HG03575 (cell line): Measurements from ENCODE around the gene SLC12A7.
"Not testable (repeated sequence)": the region's sequence is repeated elsewhere in the genome, so short reads cannot be mapped to it uniquely, and the experiment has no call there.

ENCODE experiments used
- ATAC-seq: cut with Tn5 transposase; IDR thresholded peaks from one replicate; pipeline ENCODE4 v1.9.1; 2021; ENCODE audit not compliant: unreplicated experiment, insufficient number of reproducible peaks, low FRiP score; ENCODE audit errors: extremely low read depth

Gene SLC12A7

GRCh38 chr5:1103093-1103492 is 8.8 kb downstream of the SLC12A7 start:
- ATAC-seq: no peak

- ATAC-seq: no peak
These were observed 9.7 kb downstream of the SLC12A7 start for GRCh38 chr5:1101961-1102713.

- no peak for ATAC-seq
These were observed 10.9 kb downstream of the SLC12A7 start for GRCh38 chr5:1100664-1101574.

GRCh38 chr5:1099926-1100663 is 11.8 kb downstream of the SLC12A7 start:
- ATAC-seq: no peak

- ATAC-seq: no peak
These were observed 12.8 kb downstream of the SLC12A7 start for GRCh38 chr5:1098986-1099597.

- not testable (repeated sequence) for ATAC-seq
These were observed 13.9 kb downstream of the SLC12A7 start for GRCh38 chr5:1097988-1098385.

GRCh38 chr5:1097381-1097987 is 14.4 kb downstream of the SLC12A7 start:
- no peak for ATAC-seq

- no peak for ATAC-seq
These were observed 15.0 kb downstream of the SLC12A7 start for GRCh38 chr5:1096838-1097237.

GRCh38 chr5:1095990-1096363 is 15.9 kb downstream of the SLC12A7 start:
- ATAC-seq: no peak

GRCh38 chr5:1095302-1095989 is 16.4 kb downstream of the SLC12A7 start:
- no peak for ATAC-seq

- no peak for ATAC-seq
These were observed 17.1 kb downstream of the SLC12A7 start for GRCh38 chr5:1094670-1095190.

- no peak for ATAC-seq
These were observed 18.5 kb downstream of the SLC12A7 start for GRCh38 chr5:1093361-1093760.

- no peak for ATAC-seq
These were observed 19.7 kb downstream of the SLC12A7 start for GRCh38 chr5:1092122-1092521.

GRCh38 chr5:1091632-1092031 is 20.2 kb downstream of the SLC12A7 start:
- ATAC-seq: no peak

- no peak for ATAC-seq
These were observed 21.3 kb downstream of the SLC12A7 start for GRCh38 chr5:1090538-1090937.

- ATAC-seq: no peak
These were observed 22.2 kb downstream of the SLC12A7 start for GRCh38 chr5:1089621-1090040.

- no peak for ATAC-seq
These were observed 22.7 kb downstream of the SLC12A7 start for GRCh38 chr5:1089146-1089545.

GRCh38 chr5:1088726-1089125 is 23.1 kb downstream of the SLC12A7 start:
- ATAC-seq: no peak
